Progenitor cell of endocrine pancreas (in vitro differentiated cells): ENCODE results near the gene ADARB1. TPM values are rescaled to one million over a fixed set of nuclear protein-coding genes. Genes with fewer than 3 reads are reported as not detected.

Source experiments
- DNase-seq: peaks from one replicate; pipeline ENCODE4 v3.0.0; 2021; ENCODE audit warnings: low spot score; ENCODE audit not compliant: unreplicated experiment
- H3K27ac Mint-ChIP-seq: 2 replicates; pipeline ENCODE4 v1.8.0; 2021; ENCODE audit warnings: mild to moderate bottlenecking, moderate library complexity, mixed read lengths
- H3K27me3 Mint-ChIP-seq: 2 replicates; pipeline ENCODE4 v1.8.0; 2021; ENCODE audit warnings: mixed read lengths
- H3K36me3 Mint-ChIP-seq: 2 replicates; pipeline ENCODE4 v1.8.0; 2022; ENCODE audit warnings: mixed read lengths; ENCODE audit not compliant: insufficient read depth
- H3K4me1 Mint-ChIP-seq: 2 replicates; pipeline ENCODE4 v1.8.0; 2021; ENCODE audit warnings: low read depth, mixed read lengths
- H3K4me3 Mint-ChIP-seq: 2 replicates; pipeline ENCODE4 v1.8.0; 2021; ENCODE audit warnings: low read depth, mild to moderate bottlenecking, moderate library complexity, mixed read lengths
- H3K9me3 Mint-ChIP-seq: 2 replicates; pipeline ENCODE4 v1.8.0; 2021; ENCODE audit warnings: low read depth, mixed read lengths
- CTCF ChIP-seq: fragments of 200-600 bp; sonication (generic); IDR thresholded peaks from one replicate; pipeline ENCODE4 v1.5.0; 2021; ENCODE audit warnings: antibody characterized with exemption, mild to moderate bottlenecking; ENCODE audit not compliant: unreplicated experiment
- total RNA-seq: library from RNA; stranded (reverse); gene quantifications from 2 replicates; pipeline ENCODE4 v1.2.1, GENCODE V29; 2021

Gene ADARB1
- total RNA-seq, 1 donor from 2014 or later, result 19.1 TPM

GRCh38 chr21:45158491-45159423, 84.4 kb downstream of the ADARB1 start:
- no peak for DNase-seq
- H3K36me3 Mint-ChIP-seq, result no peaks in the 10 kb centered on the region
- TF ChIP-seq CTCF, result no peak
- no peaks in the 10 kb centered on the region for H3K9me3 Mint-ChIP-seq
- no peak overlapping the region for H3K4me3 Mint-ChIP-seq
- H3K4me1 Mint-ChIP-seq, result peaks cover 2% of the 10 kb centered on the region
- no peaks in the 10 kb centered on the region for H3K27me3 Mint-ChIP-seq
- H3K27ac Mint-ChIP-seq, result no peak overlapping the region

GRCh38 chr21:45160198-45160597, 85.8 kb downstream of the ADARB1 start:
- Mint-ChIP-seq H3K36me3 (no peaks in the 10 kb centered on the region), H3K27me3 (no peaks in the 10 kb centered on the region), H3K27ac (no peak overlapping the region), H3K4me1 (peaks cover 2% of the 10 kb centered on the region), H3K9me3 (no peaks in the 10 kb centered on the region), H3K4me3 (no peak overlapping the region)
- DNase-seq, result no peak
- no peak for TF ChIP-seq CTCF

- no peaks in the 10 kb centered on the region for H3K9me3 Mint-ChIP-seq
- H3K27me3 Mint-ChIP-seq, result no peaks in the 10 kb centered on the region
- H3K4me1 Mint-ChIP-seq, result peaks cover 2% of the 10 kb centered on the region
- TF ChIP-seq CTCF, result no peak
- no peak overlapping the region for H3K4me3 Mint-ChIP-seq
- no peak overlapping the region for H3K27ac Mint-ChIP-seq
- H3K36me3 Mint-ChIP-seq, result no peaks in the 10 kb centered on the region
- no peak for DNase-seq
Observed at GRCh38 chr21:45161038-45161945, 86.9 kb downstream of the ADARB1 start.

GRCh38 chr21:45162115-45162514, 87.7 kb downstream of the ADARB1 start:
- Mint-ChIP-seq H3K4me3 (no peak overlapping the region), H3K27me3 (no peaks in the 10 kb centered on the region), H3K4me1 (peaks cover 2% of the 10 kb centered on the region), H3K9me3 (no peaks in the 10 kb centered on the region), H3K27ac (no peak overlapping the region), H3K36me3 (no peaks in the 10 kb centered on the region)
- no peak for DNase-seq
- TF ChIP-seq CTCF, result no peak

- Mint-ChIP-seq H3K27me3 (no peaks in the 10 kb centered on the region), H3K36me3 (no peaks in the 10 kb centered on the region), H3K9me3 (no peaks in the 10 kb centered on the region), H3K4me3 (no peak overlapping the region), H3K4me1 (peaks cover 2% of the 10 kb centered on the region), H3K27ac (no peak overlapping the region)
- TF ChIP-seq CTCF, result no peak
- no peak for DNase-seq
Observed at GRCh38 chr21:45162809-45163208, 88.4 kb downstream of the ADARB1 start.
